ENCODE measurements around the gene SCN3A. TPM values are rescaled to one million over a fixed set of nuclear protein-coding genes. Genes with fewer than 3 reads are reported as not detected.

SCN3A gene
- total RNA-seq, 4 donors from 2014 or later = 0.17 to 0.97 (median 0.38) TPM

- Histone ChIP-seq H3K36me3 (no peaks in the 10 kb centered on the region), H3K27ac (no peak overlapping the region), H3K4me1 (no peaks in the 10 kb centered on the region), H3K9me3 (no peaks in the 10 kb centered on the region), H3K4me3 (no peak overlapping the region), H3K27me3 (no peaks in the 10 kb centered on the region)
- no peak for DNase-seq (ENCODE audit: low spot score in 2 of 2)
- TF ChIP-seq POLR2A (IDR thresholded peaks at IDR 0.05) (no peak), POLR2AphosphoS5 (IDR thresholded peaks at IDR 0.05) (no peak), EP300 (IDR thresholded peaks at IDR 0.05) (no peak), CTCF (IDR thresholded peaks at IDR 0.05) (no peak)
- 0% methylated on average over 2 of the region's 2 CpGs for WGBS
Observed at GRCh38 chr2:165161510-165161909, 42.3 kb downstream of the SCN3A start.

GRCh38 chr2:165157160-165157559 lies 46.7 kb downstream of the SCN3A start:
- Histone ChIP-seq H3K4me1 (no peaks in the 10 kb centered on the region), H3K27ac (no peak overlapping the region), H3K36me3 (no peaks in the 10 kb centered on the region), H3K9me3 (no peaks in the 10 kb centered on the region), H3K27me3 (no peaks in the 10 kb centered on the region), H3K4me3 (no peak overlapping the region)
- 92% methylated on average over 4 of the region's 4 CpGs for WGBS
- DNase-seq (ENCODE audit: low spot score in 2 of 2) = no peak
- TF ChIP-seq EP300 (IDR thresholded peaks at IDR 0.05) = no peak
- TF ChIP-seq POLR2AphosphoS5 (IDR thresholded peaks at IDR 0.05) = no peak
- no peak for TF ChIP-seq CTCF (IDR thresholded peaks at IDR 0.05)

GRCh38 chr2:165155152-165155551 lies 48.7 kb downstream of the SCN3A start:
- no peaks in the 10 kb centered on the region for H3K27me3 ChIP-seq
- 95% methylated on average over 2 of the region's 2 CpGs for WGBS
- no peaks in the 10 kb centered on the region for H3K36me3 ChIP-seq
- H3K4me1 ChIP-seq = no peaks in the 10 kb centered on the region
- no peaks in the 10 kb centered on the region for H3K9me3 ChIP-seq
- H3K27ac ChIP-seq = no peak overlapping the region
- TF ChIP-seq POLR2A (IDR thresholded peaks at IDR 0.05) (no peak), EP300 (IDR thresholded peaks at IDR 0.05) (no peak)
- no peak for DNase-seq (ENCODE audit: low spot score in 2 of 2)
- H3K4me3 ChIP-seq = no peak overlapping the region

- DNase-seq (ENCODE audit: low spot score in 2 of 2) = no peak
- no peak for TF ChIP-seq EP300 (IDR thresholded peaks at IDR 0.05)
- no peak for TF ChIP-seq POLR2AphosphoS5 (IDR thresholded peaks at IDR 0.05)
- no peak for TF ChIP-seq POLR2A (IDR thresholded peaks at IDR 0.05)
- TF ChIP-seq CTCF (IDR thresholded peaks at IDR 0.05) = no peak
- Histone ChIP-seq H3K4me1 (no peaks in the 10 kb centered on the region), H3K36me3 (no peaks in the 10 kb centered on the region), H3K4me3 (no peak overlapping the region), H3K27ac (no peak overlapping the region), H3K9me3 (no peaks in the 10 kb centered on the region), H3K27me3 (no peaks in the 10 kb centered on the region)
- 70% methylated on average over 5 of the region's 5 CpGs for WGBS
Observed at GRCh38 chr2:165149439-165149838, 54.4 kb downstream of the SCN3A start.

- no peaks in the 10 kb centered on the region for H3K4me1 ChIP-seq
- H3K9me3 ChIP-seq = no peaks in the 10 kb centered on the region
- no peaks in the 10 kb centered on the region for H3K27me3 ChIP-seq
- no peak for DNase-seq (ENCODE audit: low spot score in 2 of 2)
- no peak overlapping the region for H3K4me3 ChIP-seq
- TF ChIP-seq POLR2AphosphoS5 (IDR thresholded peaks at IDR 0.05) = no peak
- TF ChIP-seq EP300 (IDR thresholded peaks at IDR 0.05) = no peak
- TF ChIP-seq POLR2A (IDR thresholded peaks at IDR 0.05) = no peak
- TF ChIP-seq CTCF (IDR thresholded peaks at IDR 0.05) = no peak
- H3K36me3 ChIP-seq = no peaks in the 10 kb centered on the region
- H3K27ac ChIP-seq = no peak overlapping the region
- WGBS = 22% methylated on average over 4 of the region's 4 CpGs
Observed at GRCh38 chr2:165147186-165148045, 56.4 kb downstream of the SCN3A start.
